BE2C (cell line): ENCODE results near the gene CHURC1.

Experiments used
- DNase-seq: peaks from one replicate; pipeline ENCODE4 v3.0.0-alpha.2; 2020
- H3K27me3 ChIP-seq: fragments of 250-450 bp; sonication (Bioruptor Pico); 2 replicates; pipeline ENCODE4 v1.5.1; 2020; ENCODE audit warnings: mild to moderate bottlenecking
- H3K36me3 ChIP-seq: fragments of 250-450 bp; sonication (Bioruptor Pico); 2 replicates; pipeline ENCODE4 v1.5.1; 2020; ENCODE audit warnings: mild to moderate bottlenecking
- H3K4me1 ChIP-seq: fragments of 250-450 bp; sonication (Bioruptor Pico); 2 replicates; pipeline ENCODE4 v1.5.1; 2020
- H3K4me3 ChIP-seq: 2 replicates; pipeline ENCODE4 v1.5.1; 2011; ENCODE audit warnings: low read depth, low read length
- H3K9me3 ChIP-seq: fragments of 250-450 bp; sonication (Bioruptor Pico); 2 replicates; pipeline ENCODE4 v1.5.1; 2020
- TF ChIP-seq, protein P1 (sequence below): IDR thresholded peaks from 2 replicates; pipeline ENCODE4 v1.5.1; 2012; ENCODE audit warnings: mild to moderate bottlenecking, low read depth, low read length

The CHURC1 gene

DNA sequence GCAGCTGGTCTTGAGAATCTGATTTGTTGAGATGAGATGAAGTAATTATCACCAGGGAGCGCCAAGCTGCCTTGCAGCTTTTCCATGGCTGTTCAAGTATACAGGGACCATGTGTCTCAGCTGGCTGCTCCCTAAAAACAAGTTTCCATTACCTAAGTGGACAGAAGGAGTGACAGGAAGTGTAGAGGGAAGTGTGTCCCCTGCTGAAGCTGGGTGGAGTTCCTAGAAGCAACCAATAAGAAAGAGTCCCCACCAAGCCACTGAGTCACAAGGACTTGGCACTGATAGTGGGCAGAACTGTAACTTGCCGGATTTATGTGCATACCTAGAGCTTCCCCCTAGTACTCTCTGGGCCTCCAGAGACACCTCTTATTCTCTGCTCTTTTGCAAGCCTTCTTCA lies 29.8 kb downstream of the CHURC1 start:
- TF ChIP-seq, protein P1, sequence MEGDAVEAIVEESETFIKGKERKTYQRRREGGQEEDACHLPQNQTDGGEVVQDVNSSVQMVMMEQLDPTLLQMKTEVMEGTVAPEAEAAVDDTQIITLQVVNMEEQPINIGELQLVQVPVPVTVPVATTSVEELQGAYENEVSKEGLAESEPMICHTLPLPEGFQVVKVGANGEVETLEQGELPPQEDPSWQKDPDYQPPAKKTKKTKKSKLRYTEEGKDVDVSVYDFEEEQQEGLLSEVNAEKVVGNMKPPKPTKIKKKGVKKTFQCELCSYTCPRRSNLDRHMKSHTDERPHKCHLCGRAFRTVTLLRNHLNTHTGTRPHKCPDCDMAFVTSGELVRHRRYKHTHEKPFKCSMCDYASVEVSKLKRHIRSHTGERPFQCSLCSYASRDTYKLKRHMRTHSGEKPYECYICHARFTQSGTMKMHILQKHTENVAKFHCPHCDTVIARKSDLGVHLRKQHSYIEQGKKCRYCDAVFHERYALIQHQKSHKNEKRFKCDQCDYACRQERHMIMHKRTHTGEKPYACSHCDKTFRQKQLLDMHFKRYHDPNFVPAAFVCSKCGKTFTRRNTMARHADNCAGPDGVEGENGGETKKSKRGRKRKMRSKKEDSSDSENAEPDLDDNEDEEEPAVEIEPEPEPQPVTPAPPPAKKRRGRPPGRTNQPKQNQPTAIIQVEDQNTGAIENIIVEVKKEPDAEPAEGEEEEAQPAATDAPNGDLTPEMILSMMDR = no peak
- no peaks in the 10 kb centered on the region for H3K4me1 ChIP-seq
- no peak overlapping the region for H3K4me3 ChIP-seq
- H3K36me3 ChIP-seq = peaks cover 3% of the 10 kb centered on the region
- H3K27me3 ChIP-seq = no peaks in the 10 kb centered on the region
- H3K9me3 ChIP-seq = no peaks in the 10 kb centered on the region
- DNase-seq = no peak

DNA sequence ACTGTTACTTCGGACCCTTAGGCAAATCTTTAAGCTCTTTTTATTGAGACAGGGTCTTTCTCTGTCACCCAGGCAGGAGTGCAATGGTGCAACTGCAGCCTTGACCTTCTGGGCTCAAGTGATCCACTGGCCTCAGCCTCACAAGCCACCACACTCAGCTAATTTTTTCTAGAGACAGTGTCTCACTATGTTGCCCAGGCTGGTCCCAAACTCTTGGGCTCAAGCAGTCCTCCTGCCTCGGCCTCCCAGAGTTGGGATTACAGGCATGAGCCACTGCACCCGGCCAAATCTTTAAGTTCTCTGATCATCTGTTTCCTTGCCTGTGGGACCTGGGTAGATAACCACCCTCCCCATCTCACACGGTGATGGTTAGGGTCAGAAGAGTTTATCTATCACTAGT lies 30.6 kb downstream of the CHURC1 start:
- no peaks in the 10 kb centered on the region for H3K27me3 ChIP-seq
- no peak for DNase-seq
- TF ChIP-seq, protein P1 = no peak
- peaks cover 3% of the 10 kb centered on the region; the same call in 1 of the 2 replicates for H3K36me3 ChIP-seq
- H3K4me1 ChIP-seq = no peaks in the 10 kb centered on the region
- no peaks in the 10 kb centered on the region for H3K9me3 ChIP-seq
- no peak overlapping the region for H3K4me3 ChIP-seq

DNA sequence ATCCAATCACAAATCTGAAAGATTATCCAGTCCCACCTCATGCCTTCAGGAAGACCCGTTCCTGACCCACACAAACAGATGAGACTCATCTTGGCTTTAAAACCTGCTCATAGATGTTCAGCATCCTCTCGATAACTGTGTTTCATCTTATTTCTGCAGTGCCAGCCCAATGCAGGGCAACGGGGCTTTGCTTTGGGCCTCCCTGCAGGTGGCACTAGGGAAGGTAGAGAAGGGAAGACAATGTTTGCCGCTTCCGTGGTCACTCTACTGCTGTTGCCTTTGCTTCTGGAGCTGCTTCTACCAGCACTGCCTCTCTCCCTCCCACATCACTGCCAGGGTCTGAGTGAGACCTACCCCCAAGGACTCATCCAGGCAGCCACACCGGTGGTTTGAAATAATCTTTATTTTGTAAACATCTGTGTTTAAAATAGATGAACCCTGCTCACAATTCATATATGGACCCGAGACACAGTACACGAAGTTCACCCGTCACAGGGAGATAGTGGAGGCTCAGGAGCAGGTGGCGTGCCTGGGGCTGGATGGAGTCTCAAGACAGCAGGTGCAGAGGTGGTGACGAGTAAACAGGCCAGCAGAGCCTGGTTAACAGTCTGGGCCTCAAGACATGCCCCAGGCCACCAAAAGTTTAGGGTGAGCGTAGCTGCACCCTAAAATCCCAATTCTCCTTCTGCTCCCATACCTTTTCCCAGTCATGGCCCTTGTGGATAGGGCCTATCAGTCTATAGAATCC lies 31.4 kb downstream of the CHURC1 start:
- DNase-seq = no peak
- peaks cover 2% of the 10 kb centered on the region; the same call in 1 of the 2 replicates for H3K36me3 ChIP-seq
- TF ChIP-seq, protein P1 = no peak
- H3K27me3 ChIP-seq = no peaks in the 10 kb centered on the region
- no peaks in the 10 kb centered on the region for H3K4me1 ChIP-seq
- H3K4me3 ChIP-seq = no peak overlapping the region
- H3K9me3 ChIP-seq = no peaks in the 10 kb centered on the region

DNA sequence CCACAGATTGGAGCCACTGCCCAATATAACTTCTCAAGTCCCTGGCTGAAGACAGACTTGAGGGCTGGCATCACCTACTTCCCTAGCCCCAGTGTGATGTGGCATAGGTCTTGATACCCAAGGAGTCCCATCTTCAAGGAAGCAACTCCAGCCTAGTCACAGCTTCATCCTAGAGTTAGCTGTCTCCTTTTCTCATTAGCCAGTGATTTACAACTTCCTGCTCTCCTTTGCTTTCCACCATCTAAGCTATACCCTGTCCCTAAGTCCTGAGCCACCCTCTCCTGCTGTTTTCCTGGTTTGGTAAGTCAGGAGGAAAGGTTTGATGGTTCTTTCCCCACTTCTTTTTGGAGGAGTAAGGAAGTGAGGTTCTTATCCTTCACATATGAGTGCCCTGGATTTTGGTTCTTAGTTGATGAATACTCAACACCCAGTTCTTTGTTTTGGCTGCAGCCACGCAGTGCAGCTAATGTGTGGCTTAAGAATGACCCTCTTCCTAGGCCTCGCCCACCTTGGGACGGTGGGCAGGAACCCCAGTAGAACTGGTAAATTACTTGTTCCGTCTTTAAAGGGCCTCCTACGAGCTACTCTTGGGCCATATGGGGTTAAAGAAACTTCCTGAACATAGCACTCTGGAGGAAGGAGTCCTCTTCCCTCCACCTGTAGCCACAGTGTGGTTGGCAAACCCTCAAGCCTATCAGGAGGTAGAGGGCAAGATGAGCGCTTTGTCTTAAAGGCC lies 32.2 kb downstream of the CHURC1 start:
- no peak overlapping the region for H3K4me3 ChIP-seq
- TF ChIP-seq, protein P1 = no peak
- no peaks in the 10 kb centered on the region for H3K9me3 ChIP-seq
- H3K36me3 ChIP-seq = no peaks in the 10 kb centered on the region; the same call in 1 of the 2 replicates
- DNase-seq = no peak
- no peaks in the 10 kb centered on the region for H3K4me1 ChIP-seq
- H3K27me3 ChIP-seq = no peaks in the 10 kb centered on the region

DNA sequence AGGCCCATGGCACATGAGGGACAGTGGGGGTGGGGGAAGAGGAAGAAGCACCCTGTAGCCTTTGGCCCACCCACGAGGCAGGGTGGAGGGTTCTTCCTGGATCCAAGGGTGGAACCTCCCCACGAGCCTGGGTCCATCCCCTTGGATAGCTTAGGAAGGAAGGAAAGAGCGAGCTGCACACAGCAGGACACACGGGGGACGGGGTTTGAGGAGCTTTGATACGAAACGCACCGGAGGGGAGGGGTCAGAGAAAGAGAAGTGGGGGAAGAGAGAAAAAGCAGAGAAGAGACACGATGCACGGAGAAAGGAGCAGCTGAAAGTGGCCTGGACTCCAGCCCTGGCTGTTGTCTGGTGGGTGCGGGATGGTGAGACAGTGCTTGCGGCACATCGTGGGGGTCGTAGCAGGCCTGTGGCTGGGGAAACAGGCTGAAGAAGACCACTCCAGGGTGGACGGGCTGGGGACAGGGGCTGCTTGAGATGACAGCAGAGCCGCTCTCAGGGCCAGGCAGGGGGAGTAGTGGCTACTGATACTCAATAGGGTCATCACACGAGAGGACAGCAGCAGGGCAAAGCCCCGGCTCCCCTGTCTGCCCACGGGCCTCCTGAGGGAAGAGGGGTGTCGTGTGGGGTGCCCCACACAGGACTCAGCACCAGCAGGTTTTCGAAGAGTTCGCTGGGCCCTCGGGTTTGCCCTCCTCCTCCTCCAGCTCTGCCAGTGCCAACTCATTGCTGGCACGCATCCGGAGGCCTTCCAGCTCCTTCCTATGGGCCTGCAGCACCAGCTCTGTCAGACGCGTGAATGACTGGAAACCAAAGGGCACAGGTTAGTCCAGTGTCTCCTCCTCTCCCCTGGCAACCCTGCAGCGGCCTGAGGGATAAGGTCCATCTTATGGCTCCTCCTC lies 33.7 kb downstream of the CHURC1 start:
- TF ChIP-seq, protein P1 = no peak
- Histone ChIP-seq H3K27me3 (no peaks in the 10 kb centered on the region), H3K4me3 (no peak overlapping the region), H3K9me3 (no peaks in the 10 kb centered on the region), H3K36me3 (no peaks in the 10 kb centered on the region; the same call in 1 of the 2 replicates), H3K4me1 (no peaks in the 10 kb centered on the region)
- DNase-seq = no peak
